PC-3 (cell line): ENCODE measurements around the gene CACHD1.

Experiments
- EZH2phosphoT487 ChIP-seq: fragments of 300-600 bp; sonication (generic); IDR thresholded peaks from 2 replicates; pipeline ENCODE4 v1.6.1; 2018; ENCODE audit warnings: mild to moderate bottlenecking, antibody characterized with exemption, low read length, borderline replicate concordance
- TF ChIP-seq, protein P1 (sequence below): fragments of 300-600 bp; sonication (generic); conservative IDR thresholded peaks from 2 replicates; pipeline ENCODE4 v1.5.1; 2017; ENCODE audit warnings: antibody characterized with exemption, low read depth, mild to moderate bottlenecking, low read length

DNA sequence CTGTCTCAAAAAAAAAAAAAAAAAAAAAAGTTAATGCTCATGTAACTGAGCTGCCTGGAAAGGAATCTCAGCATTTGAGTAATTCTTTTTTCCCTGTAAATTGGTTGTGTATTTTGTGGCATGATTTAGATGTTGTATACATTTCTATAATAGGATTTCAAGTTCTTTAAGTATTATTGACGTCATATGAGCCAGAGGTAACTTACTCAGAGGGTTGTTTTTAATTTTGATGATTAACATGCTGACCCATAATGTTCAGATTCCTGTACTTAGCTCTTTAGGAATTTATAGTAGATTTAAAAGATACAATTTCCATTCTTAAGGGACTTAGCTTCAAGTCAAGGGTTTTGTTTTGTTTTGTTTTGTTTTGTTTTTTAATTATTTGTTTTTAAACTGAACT is 120.4 kb downstream of the CACHD1 start:
- TF ChIP-seq, protein P1, sequence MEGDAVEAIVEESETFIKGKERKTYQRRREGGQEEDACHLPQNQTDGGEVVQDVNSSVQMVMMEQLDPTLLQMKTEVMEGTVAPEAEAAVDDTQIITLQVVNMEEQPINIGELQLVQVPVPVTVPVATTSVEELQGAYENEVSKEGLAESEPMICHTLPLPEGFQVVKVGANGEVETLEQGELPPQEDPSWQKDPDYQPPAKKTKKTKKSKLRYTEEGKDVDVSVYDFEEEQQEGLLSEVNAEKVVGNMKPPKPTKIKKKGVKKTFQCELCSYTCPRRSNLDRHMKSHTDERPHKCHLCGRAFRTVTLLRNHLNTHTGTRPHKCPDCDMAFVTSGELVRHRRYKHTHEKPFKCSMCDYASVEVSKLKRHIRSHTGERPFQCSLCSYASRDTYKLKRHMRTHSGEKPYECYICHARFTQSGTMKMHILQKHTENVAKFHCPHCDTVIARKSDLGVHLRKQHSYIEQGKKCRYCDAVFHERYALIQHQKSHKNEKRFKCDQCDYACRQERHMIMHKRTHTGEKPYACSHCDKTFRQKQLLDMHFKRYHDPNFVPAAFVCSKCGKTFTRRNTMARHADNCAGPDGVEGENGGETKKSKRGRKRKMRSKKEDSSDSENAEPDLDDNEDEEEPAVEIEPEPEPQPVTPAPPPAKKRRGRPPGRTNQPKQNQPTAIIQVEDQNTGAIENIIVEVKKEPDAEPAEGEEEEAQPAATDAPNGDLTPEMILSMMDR: no peak
- TF ChIP-seq EZH2phosphoT487: no peak
